T follicular helper cell (primary cell): ENCODE results near the gene TYK2.
"Not testable (repeated sequence)": the region's sequence is repeated elsewhere in the genome, so short reads cannot be mapped to it uniquely, and the experiment has no call there.

Experiments
- DNase-seq: peaks from one replicate; pipeline ENCODE4 v3.0.0-alpha.2; 2020; ENCODE audit warnings: low read depth
- total RNA-seq, 2 experiments: gene quantifications; one replicate each; lab custom pipeline; 2026; lab: John Stamatoyannopoulos, UW

Gene TYK2
- total RNA-seq, result 146 to 234 reads per million in 2 experiments

GRCh38 chr19:10380313-10381102 lies at the start of gene TYK2:
Gene TYK2 (minus strand): TSS chr19:10380572. CDS start chr19:10378406, 2,166 bp downstream.
- peak; percentile 94 for DNase-seq

- no peak for DNase-seq
Measured at GRCh38 chr19:10428996-10429381, 48.6 kb upstream of the TYK2 start.

DNA sequence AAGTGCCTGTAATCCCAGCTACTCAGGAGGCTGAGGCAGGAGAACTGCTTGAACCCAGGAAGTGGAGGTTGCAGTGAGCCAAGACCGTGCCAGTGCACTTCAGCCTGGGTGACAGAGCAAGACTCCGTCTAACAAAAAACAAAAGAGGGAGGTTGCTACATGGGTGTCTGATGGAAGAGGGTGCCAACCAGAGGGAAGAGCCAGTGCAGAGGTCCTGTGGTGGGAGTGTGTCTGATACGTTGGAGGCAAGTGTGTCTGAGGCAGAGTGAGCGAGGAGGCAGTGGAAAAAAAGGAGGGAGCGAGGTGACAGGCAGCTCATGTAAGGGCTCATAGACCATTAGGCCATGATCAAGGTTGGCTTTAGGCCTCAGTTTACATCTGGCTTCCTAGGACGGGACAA lies 46.8 kb upstream of the TYK2 start:
- no peak for DNase-seq

DNA sequence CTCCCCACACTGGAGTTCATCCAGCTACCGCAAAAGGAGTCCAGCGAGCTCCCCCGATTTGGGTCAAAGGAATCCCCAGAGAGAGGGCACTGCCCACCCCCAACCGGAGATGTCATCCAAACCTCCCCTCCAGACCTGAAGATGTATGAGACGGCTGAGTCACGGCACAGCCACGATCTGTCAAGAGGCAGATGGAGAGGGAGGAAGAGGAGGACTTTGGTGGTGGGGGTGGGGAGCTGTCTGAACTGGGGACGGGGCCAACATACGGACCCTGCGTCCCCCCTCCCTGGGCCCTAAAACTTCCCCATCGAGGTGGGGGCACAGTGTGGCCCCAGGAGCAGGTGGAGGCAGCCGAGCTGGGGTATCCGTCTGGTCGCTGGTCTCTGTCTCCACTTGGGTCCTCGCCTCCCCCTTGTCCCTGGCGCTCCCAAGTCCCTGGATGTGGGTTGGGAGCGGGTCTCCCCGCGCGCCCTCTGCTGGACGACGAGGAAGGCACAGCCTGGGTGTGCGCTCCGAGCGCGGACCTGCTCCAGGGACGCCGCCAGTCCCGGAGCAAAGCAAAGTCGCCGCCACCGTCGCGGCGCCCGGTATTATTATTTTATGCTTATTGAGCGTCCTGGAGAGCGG lies 43.8 kb upstream of the TYK2 start:
- no peak for DNase-seq

DNA sequence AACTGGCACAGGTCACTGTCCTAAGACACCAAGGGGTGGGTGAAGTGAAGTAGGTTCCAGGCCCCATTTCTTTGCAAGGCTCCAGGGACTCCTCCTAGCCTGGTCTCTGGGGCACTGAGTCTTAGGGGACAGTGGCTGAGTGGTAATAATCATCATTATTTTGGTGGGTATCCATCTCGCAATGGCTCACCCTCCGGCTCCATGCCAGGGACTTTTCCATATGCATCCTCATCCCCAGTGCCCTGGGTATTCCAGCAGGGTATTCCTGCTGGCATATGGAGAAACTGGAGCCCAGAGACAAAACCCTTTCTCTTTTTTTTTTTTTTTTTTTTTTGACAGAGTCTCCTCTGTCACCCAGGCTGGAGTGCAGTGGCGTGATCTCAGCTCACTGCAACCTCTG lies 42.5 kb upstream of the TYK2 start:
- no peak for DNase-seq

DNA sequence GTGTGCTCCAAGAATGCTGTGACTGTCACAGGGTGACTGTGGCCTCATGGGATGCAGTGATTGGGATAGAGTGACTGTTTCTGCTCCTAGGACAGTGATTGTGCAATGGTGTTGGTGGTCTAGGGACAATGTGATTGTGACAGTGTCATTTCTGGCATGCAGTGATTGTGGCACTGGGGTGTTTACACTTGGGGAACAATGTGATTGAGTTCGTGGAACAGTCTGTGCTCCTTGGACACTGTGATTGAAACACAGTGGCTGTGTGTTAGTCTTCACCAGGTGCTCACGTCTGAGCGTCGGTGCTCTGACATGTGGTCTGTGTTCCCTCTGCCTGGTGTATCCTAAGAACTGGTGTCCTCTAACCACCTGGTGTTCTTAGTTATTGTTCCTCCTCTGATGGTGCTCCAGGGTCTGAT lies 41.7 kb upstream of the TYK2 start:
- DNase-seq, result no peak

GRCh38 chr19:10421240-10422045 lies 41.1 kb upstream of the TYK2 start:
- no peak for DNase-seq

GRCh38 chr19:10420444-10421239 lies 40.3 kb upstream of the TYK2 start, which contains the start of gene PDE4A:
Gene PDE4A (plus strand): TSS chr19:10420538. CDS start chr19:10420765, 227 bp downstream.
- DNase-seq, result no peak

- no peak for DNase-seq
Measured at GRCh38 chr19:10419646-10420443, 39.5 kb upstream of the TYK2 start.

- no peak for DNase-seq
Measured at GRCh38 chr19:10419200-10419645, 38.9 kb upstream of the TYK2 start.

DNA sequence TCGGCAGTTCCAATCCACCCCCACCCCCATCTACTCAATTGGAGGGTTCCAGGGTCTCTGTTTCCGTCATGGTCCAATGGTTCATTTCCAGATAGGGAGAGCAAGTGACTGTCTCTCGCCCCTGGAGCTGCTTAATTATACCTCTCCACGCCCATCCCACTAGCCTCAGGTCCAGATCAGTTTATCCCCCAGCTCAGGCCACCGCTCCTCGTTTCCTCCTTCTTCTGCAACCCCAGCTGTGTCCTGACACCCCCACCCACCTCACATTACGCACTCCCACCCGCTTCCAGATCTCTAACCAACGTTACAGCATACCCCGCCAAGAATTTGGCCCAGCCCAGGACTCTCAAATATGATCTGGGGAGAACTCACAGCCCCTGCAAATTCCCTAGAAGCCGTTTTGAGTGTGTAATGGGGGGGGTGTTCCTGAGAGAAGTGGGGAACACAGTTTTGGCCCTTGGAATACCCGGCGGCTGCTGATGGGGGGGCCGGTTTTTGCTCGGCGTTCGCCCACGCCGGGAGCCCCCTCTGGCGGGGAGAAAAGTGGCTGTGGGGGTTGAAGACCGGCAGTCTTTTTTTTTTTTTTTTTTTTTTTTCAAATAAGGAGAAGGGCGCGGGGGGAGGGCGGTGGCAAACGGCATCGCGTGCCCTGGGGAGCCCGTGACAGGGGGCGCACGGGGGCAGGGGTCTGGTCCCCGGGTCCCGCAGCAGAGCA lies 38.3 kb upstream of the TYK2 start:
- no peak for DNase-seq

DNA sequence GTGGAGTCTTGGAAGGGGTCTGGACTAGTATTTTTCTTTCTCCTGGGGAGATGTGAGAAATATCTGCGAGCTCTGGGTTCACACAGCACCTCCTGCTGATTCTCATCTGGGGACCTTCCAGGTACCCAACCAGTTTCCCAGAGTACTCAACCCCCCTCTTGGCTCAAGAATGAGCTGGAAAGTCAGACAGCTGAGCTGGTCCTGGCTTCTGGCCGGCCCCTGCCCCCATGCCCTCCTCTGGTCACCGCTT lies 37.8 kb upstream of the TYK2 start:
- DNase-seq, result no peak

DNA sequence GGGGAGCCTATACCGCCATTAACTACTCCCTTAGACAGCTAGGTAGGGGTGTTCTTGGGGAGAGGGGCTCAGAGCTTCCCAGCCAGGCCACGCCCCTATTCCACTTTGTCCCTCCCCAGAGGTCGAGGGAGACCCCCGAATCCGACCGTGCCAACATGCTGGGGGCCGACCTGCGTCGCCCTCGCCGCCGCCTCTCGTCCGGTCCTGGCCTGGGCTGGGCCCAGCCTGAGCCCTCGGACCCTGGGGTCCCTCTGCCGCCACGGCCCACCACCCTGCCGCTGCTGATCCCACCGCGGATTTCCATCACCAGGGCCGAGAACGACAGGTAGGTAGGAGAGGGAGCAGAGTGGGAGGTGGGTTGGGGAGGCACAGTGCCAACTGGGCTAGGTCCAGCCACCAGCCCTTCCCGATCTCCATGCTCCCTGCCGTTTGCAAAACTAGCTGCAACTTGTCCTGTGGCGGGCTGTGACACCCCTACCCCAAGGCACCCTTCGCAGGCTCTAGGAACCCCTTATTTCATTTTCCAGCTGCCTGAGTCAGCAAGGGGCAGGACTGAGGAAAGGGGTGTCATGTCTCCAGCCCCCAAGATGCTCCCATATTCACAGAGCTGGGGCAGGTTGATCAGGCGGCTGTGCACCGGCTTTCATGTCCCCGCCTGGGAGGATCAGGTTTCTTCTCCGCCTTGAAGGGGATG lies 37.3 kb upstream of the TYK2 start:
- DNase-seq, result no peak

- peak; percentile 97 for DNase-seq
Measured at GRCh38 chr19:10416380-10417257, 36.2 kb upstream of the TYK2 start.

GRCh38 chr19:10416083-10416379 lies 35.7 kb upstream of the TYK2 start:
- DNase-seq, result no peak

DNA sequence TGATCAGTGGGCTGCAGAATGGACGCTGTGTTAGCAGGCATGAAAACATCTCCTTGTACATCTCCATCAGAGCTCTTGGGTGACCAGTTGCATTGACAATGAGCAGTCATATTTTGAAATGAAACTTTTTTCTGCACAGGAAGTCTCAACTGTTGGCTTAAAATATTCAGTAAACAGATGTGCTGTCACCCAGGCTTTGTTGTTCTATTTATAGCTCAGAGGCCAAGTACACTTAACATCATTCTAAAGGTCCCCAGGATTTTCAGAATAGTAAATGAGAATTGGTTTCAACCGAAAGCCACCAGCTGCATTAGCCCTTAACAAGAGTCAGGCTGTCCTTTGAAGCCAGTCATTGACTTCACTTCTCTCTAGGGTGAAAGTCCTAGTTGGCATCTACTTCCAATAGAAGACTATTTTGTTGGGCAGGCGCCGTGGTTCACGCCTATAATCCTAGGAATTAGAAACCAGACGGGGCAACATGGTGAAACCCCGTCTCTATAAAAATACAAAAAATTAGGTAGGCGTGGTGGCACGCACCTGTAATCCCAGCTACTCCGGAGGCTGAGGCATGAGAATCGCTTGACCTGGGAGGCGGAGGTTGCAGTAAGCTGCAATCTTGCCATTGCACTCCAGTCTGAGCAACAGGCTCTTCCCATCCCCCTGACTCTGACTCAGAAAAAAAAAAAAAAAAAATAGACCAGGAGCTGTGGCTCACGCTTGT lies 32.0 kb upstream of the TYK2 start:
- no peak for DNase-seq

DNA sequence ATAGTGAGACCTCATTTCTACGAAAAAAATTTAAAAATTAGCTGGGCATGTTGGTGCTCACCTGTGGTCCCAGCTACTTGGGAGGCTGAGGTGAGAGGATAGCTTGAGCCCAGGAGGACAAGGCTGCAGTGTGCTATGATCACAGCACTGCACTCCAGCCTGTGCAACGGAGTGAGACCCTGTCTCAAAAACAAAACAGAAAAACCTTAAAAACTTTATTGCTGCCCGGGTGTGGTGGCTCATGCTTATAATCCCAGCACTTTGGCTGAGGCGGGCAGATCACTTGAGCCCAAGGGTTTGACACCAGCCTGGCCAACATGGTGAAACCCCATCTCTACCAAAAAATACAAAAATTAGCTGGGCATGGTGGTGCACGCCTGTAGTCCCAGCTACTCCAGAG lies 30.9 kb upstream of the TYK2 start:
- not testable (repeated sequence) for DNase-seq

GRCh38 chr19:10408511-10409283 lies 28.3 kb upstream of the TYK2 start:
- DNase-seq, result no peak
